Astrocyte (in vitro differentiated cells and primary cell): ENCODE measurements around the gene ATG13. TPM values are rescaled to one million over a fixed set of nuclear protein-coding genes. Genes with fewer than 3 reads are reported as not detected.

Experiments
- DNase-seq: peaks from one replicate; pipeline ENCODE4 v3.0.0-alpha.2; 2010; ENCODE audit warnings: low read depth
- FAIRE-seq: peaks from 2 replicates; lab custom pipeline; 2011; peaks lifted over from hg19 to GRCh38; lab: Jason Lieb, UNC
- H2AFZ ChIP-seq: 2 replicates; pipeline ENCODE4 v1.6.0; 2012; ENCODE audit warnings: low read depth, low read length, inconsistent platforms
- H3K27ac ChIP-seq: 2 replicates; pipeline ENCODE4 v1.5.1; 2011; ENCODE audit warnings: low read depth, low read length, inconsistent platforms
- H3K27me3 ChIP-seq: 2 replicates; pipeline ENCODE4 v1.6.0; 2011; ENCODE audit warnings: low read length, inconsistent platforms; ENCODE audit not compliant: insufficient read depth
- H3K36me3 ChIP-seq: 2 replicates; pipeline ENCODE4 v1.5.1; 2011; ENCODE audit warnings: low read length, inconsistent platforms; ENCODE audit not compliant: insufficient read depth
- H3K4me1 ChIP-seq: 2 replicates; pipeline ENCODE4 v1.5.1; 2011; ENCODE audit warnings: low read length, inconsistent platforms; ENCODE audit not compliant: insufficient read depth
- H3K4me2 ChIP-seq: 2 replicates; pipeline ENCODE4 v1.6.0; 2012; ENCODE audit warnings: low read length, inconsistent platforms
- H3K4me3 ChIP-seq: 2 replicates; pipeline ENCODE4 v1.5.1; 2011; ENCODE audit warnings: low read depth, mild to moderate bottlenecking, low read length, inconsistent platforms; ENCODE audit not compliant: insufficient read depth
- H3K79me2 ChIP-seq: 2 replicates; pipeline ENCODE4 v1.6.0; 2012; ENCODE audit warnings: mild to moderate bottlenecking, low read length, inconsistent platforms; ENCODE audit not compliant: insufficient read depth
- H3K9ac ChIP-seq: 2 replicates; pipeline ENCODE4 v1.6.0; 2012; ENCODE audit warnings: mild to moderate bottlenecking, low read length, inconsistent platforms
- H3K9me3 ChIP-seq: 2 replicates; pipeline ENCODE4 v1.5.1; 2012; ENCODE audit warnings: low read depth, mild to moderate bottlenecking, low read length, inconsistent platforms; ENCODE audit not compliant: insufficient read depth
- H4K20me1 ChIP-seq: 2 replicates; pipeline ENCODE4 v1.6.0; 2012; ENCODE audit warnings: low read length, inconsistent platforms; ENCODE audit not compliant: insufficient read depth
- H3K27ac Mint-ChIP-seq: one replicate; pipeline ENCODE4 v1.8.0; 2021; ENCODE audit warnings: mild to moderate bottlenecking, mixed read lengths; ENCODE audit not compliant: unreplicated experiment
- H3K27me3 Mint-ChIP-seq: one replicate; pipeline ENCODE4 v1.8.0; 2021; ENCODE audit warnings: low read depth, mixed read lengths; ENCODE audit not compliant: unreplicated experiment
- H3K36me3 Mint-ChIP-seq: one replicate; pipeline ENCODE4 v1.8.0; 2021; ENCODE audit warnings: low read depth, mixed read lengths; ENCODE audit not compliant: unreplicated experiment
- H3K4me1 Mint-ChIP-seq: one replicate; pipeline ENCODE4 v1.8.0; 2021; ENCODE audit warnings: low read depth, mixed read lengths; ENCODE audit not compliant: unreplicated experiment
- H3K4me3 Mint-ChIP-seq: one replicate; pipeline ENCODE4 v1.8.0; 2021; ENCODE audit warnings: mild to moderate bottlenecking, moderate library complexity, mixed read lengths; ENCODE audit not compliant: unreplicated experiment
- H3K9me3 Mint-ChIP-seq: one replicate; pipeline ENCODE4 v1.8.0; 2021; ENCODE audit warnings: mild to moderate bottlenecking, mixed read lengths; ENCODE audit not compliant: unreplicated experiment
- EZH2 ChIP-seq: IDR thresholded peaks from 2 replicates; pipeline ENCODE4 v1.6.1; 2012; ENCODE audit warnings: mild to moderate bottlenecking, low read length, inconsistent platforms; ENCODE audit not compliant: insufficient read depth
- total RNA-seq: library from RNA; stranded (reverse); gene quantifications from 2 replicates; pipeline ENCODE4 v1.2.1, GENCODE V29; 2021
- TF ChIP-seq, protein P1 (sequence below): IDR thresholded peaks from 2 replicates; pipeline ENCODE4 v1.5.1; 2011; ENCODE audit warnings: low read depth, mild to moderate bottlenecking, inconsistent platforms, low read length, moderate library complexity; ENCODE audit not compliant: insufficient read depth

ATG13 gene
- total RNA-seq, 1 donor from 2014 or later = 116 TPM

- peak overlapping the region; percentile 14 for H3K4me3 Mint-ChIP-seq
- DNase-seq = no peak
- FAIRE-seq = no peak
These were observed 17.8 kb upstream of the ATG13 start for GRCh38 chr11:46599340-46600193.

GRCh38 chr11:46600194-46600960 lies 17.0 kb upstream of the ATG13 start:
- no peaks in the 10 kb centered on the region for H3K27me3 Mint-ChIP-seq
- no peak for TF ChIP-seq EZH2
- TF ChIP-seq, protein P1, sequence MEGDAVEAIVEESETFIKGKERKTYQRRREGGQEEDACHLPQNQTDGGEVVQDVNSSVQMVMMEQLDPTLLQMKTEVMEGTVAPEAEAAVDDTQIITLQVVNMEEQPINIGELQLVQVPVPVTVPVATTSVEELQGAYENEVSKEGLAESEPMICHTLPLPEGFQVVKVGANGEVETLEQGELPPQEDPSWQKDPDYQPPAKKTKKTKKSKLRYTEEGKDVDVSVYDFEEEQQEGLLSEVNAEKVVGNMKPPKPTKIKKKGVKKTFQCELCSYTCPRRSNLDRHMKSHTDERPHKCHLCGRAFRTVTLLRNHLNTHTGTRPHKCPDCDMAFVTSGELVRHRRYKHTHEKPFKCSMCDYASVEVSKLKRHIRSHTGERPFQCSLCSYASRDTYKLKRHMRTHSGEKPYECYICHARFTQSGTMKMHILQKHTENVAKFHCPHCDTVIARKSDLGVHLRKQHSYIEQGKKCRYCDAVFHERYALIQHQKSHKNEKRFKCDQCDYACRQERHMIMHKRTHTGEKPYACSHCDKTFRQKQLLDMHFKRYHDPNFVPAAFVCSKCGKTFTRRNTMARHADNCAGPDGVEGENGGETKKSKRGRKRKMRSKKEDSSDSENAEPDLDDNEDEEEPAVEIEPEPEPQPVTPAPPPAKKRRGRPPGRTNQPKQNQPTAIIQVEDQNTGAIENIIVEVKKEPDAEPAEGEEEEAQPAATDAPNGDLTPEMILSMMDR = no peak

More at GRCh38 chr11:46599340-46600193, 17.8 kb upstream of the ATG13 start:
- Histone ChIP-seq H3K27ac (no peak overlapping the region), H3K36me3 (no peaks in the 10 kb centered on the region), H3K9me3 (no peaks in the 10 kb centered on the region), H3K27me3 (no peaks in the 10 kb centered on the region), H2AFZ (no peak overlapping the region), H3K9ac (no peak overlapping the region), H3K4me1 (peaks cover 6% of the 10 kb centered on the region), H3K4me3 (no peak overlapping the region), H4K20me1 (no peaks in the 10 kb centered on the region), H3K4me2 (no peak overlapping the region), H3K79me2 (no peaks in the 10 kb centered on the region)
- TF ChIP-seq EZH2 = no peak
- TF ChIP-seq, protein P1 = no peak
- H3K9me3 Mint-ChIP-seq = no peaks in the 10 kb centered on the region
- H3K27ac Mint-ChIP-seq = no peak overlapping the region
- H3K36me3 Mint-ChIP-seq = peaks cover 4% of the 10 kb centered on the region
- H3K4me1 Mint-ChIP-seq = peaks cover 5% of the 10 kb centered on the region
- no peaks in the 10 kb centered on the region for H3K27me3 Mint-ChIP-seq

More at GRCh38 chr11:46600194-46600960, 17.0 kb upstream of the ATG13 start:
- no peak overlapping the region for H3K4me2 ChIP-seq
- no peak overlapping the region for H3K9ac ChIP-seq
- H3K4me3 ChIP-seq = no peak overlapping the region
- no peak overlapping the region for H3K4me3 Mint-ChIP-seq
- H3K4me1 Mint-ChIP-seq = peaks cover 5% of the 10 kb centered on the region
- no peaks in the 10 kb centered on the region for H3K9me3 Mint-ChIP-seq
- no peak for DNase-seq
- H3K9me3 ChIP-seq = no peaks in the 10 kb centered on the region
- H4K20me1 ChIP-seq = no peaks in the 10 kb centered on the region
- H2AFZ ChIP-seq = no peak overlapping the region
- no peak overlapping the region for H3K27ac ChIP-seq
- H3K36me3 ChIP-seq = no peaks in the 10 kb centered on the region
- FAIRE-seq = no peak
- H3K4me1 ChIP-seq = peaks cover 6% of the 10 kb centered on the region
- no peaks in the 10 kb centered on the region for H3K27me3 ChIP-seq
- no peaks in the 10 kb centered on the region for H3K79me2 ChIP-seq
- H3K36me3 Mint-ChIP-seq = peaks cover 4% of the 10 kb centered on the region
- no peak overlapping the region for H3K27ac Mint-ChIP-seq
